Activated naive CD4-positive, alpha-beta T cell treated with anti-CD3 and anti-CD28 coated beads, Interleukin-2, amount 50 U/mL, for 16 hours (primary cell): ENCODE measurements around the gene RNU1-4.
"Not testable (repeated sequence)": the region's sequence is repeated elsewhere in the genome, so short reads cannot be mapped to it uniquely, and the experiment has no call there.

Source experiments
- DNase-seq: peaks from one replicate; pipeline ENCODE4 v3.0.0-alpha.2; 2020

RNU1-4 gene

GRCh38 chr1:16709659-16710087, 30.6 kb upstream of the RNU1-4 start:
- DNase-seq: peak; percentile 57

DNA sequence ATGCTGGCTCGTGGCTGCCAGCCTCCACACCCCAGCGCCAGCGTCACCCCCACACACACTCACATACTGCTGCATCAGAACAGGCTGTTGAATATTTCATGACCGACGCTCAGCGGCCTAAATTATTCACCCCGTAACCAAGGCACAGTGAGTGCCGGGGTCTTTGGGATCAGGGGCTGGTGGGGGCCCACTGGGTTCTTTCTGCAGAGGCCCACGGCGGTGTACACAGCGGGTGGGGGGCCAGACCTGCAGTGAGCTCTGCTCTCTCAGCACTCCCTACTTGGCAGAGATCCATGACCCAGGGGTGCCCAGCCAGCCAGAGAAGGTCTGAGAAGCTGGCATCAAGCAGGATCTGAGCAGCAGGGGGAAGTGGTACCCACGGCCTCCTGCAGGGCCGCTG, 29.7 kb upstream of the RNU1-4 start:
- DNase-seq: not testable (repeated sequence)

DNA sequence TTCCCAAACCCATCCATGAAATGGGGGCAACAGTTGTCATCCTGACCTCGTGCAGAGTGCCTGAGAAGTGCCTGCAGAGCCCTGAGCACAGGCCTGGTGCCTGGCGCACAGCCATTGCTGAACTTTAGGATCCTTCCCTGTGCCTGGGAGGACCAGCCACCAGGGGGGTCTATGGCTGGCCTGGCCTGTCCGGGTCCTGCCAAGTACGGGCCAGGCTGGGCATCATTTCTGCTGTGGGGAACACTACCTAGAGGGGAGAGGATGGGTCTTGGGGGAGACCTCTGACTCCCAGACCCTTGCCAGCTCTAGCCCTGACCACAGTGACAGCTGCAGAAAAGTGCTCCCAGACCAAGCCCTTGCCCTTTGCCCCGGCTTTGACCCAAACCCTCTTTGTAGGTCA, 28.2 kb upstream of the RNU1-4 start:
- DNase-seq: not testable (repeated sequence)

- DNase-seq: not testable (repeated sequence)
These were observed 27.7 kb upstream of the RNU1-4 start for GRCh38 chr1:16712582-16712981.

GRCh38 chr1:16712984-16713383, 27.3 kb upstream of the RNU1-4 start:
- not testable (repeated sequence) for DNase-seq

DNA sequence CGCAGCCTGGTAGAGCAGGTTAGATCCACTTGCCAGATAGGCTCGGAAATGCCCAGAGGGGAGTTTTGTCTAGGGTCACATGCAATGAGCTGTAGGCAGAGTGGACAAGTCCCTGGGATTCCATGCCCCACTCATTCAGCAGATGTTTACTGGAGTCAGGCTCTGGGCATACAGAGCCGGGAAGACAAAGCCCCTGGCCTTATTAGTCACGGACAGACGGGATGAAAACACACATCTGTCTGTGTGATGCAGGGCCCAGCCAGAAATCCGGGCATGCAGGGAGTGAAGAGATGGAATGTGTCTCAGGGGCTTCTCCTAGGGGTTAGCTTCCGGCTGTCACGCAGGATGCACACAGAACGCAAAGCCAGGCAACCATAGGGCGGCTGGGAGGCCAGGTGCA, 26.8 kb upstream of the RNU1-4 start:
- not testable (repeated sequence) for DNase-seq

DNA sequence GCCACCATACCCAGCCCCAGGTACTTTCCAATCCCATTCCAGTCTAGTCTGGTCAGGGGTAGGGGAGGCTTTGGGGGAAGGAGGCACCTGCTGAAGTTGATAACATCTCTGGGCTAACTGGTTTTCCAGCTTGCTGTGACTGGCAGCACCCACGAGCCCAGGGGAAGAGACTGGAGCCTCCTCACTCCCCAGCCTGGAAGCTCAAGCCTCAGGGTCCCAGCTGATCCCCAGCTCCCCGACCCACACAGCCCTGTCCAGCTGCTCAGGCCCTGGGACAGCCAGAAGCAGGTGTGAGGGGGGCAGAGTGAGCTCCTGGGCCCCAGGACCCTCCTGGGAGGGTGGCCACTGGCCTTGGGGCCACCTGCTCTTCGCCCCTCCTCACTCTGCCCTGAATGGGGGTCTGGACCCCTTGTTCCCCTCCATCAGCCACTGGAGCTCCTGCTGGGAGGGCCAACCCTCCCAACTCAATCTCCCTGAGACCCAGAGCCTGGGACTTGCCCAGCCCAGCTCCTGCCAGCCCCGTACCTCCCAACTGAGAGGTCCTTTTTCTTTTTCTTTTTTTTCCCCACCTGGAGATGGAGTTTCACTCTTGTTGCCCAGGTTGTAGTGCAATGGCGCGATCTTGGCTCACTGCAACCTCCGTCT, 23.5 kb upstream of the RNU1-4 start:
- no peak for DNase-seq

DNA sequence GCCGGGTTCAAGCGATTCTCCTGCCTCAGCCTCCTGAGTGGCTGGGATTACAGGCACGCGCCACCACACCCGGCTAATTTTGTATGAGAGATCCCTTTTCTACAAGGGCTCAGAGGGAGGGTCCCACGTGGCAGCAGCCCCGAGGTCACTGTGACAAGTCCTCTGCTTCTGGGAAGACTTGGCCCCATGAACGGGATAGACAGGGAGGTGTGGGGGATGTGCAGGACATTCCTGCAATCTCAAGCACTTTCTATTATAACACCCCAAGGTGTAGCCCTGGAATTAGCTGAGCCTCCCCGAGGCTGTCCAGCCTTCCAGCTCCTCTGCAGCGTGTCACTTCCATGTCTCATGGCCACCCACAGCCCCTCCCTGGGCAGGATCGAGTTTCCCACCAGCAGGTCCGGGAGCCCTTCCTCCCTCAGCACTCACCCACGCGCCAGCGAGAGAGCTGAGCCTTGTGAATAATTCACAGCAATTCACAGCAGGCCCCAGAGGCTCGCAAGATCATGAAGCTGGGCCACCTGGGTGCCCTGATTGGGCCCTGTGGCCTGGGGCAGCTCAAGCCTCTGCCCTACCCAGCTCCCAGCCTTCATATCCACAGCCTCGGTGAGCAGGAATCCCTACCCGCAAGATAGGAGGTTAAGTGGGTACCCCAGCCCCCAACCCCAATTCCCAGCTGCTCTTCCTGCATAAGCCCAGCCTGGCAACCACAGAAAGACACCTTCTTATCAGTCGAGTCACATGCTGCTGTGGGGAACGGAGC, 22.8 kb upstream of the RNU1-4 start:
- DNase-seq: no peak

GRCh38 chr1:16718099-16718907, 22.0 kb upstream of the RNU1-4 start:
- DNase-seq: not testable (repeated sequence)

DNA sequence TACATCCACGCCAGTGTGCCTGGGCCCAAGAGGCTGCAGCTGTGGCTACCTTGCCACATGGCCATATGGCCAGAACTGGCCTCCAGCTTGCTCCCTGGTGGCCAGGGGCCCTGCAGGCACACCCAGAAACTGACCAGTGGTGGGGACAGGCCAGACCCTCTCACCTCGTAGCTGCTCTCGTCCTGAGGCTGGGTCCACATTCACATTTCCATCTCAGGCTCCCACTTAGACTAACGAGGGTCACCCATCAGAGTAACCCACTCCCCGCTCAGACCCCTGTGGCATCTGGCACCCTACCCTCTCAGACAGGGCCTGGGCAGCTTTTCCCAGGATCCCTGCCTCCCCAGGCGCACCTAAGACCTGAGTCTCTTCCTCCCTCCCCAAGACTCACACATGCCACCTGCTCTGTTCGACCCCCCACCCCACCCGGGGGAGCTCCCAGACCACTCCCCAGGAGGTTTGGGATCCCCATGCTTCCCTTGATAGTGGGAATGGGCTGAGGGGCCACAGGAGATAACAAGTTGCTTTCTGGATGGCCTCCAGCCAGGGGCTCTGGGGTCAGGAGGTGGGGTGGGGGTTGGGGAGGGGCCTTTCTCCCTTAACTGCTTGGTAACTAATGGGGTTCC, 21.3 kb upstream of the RNU1-4 start:
- DNase-seq: no peak

DNA sequence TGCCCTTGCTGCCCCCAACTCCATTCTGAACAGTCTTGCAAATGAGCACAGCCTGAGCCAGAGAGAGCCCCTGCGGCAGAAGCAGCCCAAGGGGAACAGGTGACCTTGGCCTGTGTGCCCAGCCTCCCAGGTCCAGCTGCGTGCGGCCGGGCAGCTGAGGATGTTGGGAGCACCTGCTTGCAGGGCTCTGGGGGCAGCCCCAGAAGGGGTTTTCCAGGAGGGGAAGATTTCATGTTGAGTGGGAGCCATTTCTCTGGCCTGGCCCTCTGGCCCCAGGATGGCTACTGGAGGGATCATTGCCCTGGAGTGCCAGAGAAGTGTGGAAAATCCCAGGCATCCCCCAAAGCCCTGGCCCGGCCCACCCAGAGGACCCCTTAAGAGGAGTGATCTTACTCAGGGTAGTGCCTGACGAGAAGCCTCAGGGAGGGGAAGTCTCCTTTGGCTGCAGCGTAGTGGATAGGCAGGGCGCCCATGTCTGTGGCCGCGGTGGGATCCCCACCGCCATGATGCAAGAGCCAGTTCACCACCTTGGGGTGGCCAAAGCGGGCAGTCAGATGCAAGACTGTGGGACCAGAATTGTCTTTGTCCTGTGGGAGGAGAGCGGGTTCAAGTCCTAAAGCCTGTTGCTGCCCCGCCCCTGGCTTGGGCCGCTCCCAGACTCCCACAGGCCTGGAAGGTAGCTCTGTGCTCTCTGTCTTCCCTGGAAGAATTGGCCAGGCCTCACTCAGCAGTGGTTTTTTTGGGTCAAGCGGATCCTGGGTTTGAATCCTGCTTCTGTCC, 20.6 kb upstream of the RNU1-4 start:
- DNase-seq: no peak

DNA sequence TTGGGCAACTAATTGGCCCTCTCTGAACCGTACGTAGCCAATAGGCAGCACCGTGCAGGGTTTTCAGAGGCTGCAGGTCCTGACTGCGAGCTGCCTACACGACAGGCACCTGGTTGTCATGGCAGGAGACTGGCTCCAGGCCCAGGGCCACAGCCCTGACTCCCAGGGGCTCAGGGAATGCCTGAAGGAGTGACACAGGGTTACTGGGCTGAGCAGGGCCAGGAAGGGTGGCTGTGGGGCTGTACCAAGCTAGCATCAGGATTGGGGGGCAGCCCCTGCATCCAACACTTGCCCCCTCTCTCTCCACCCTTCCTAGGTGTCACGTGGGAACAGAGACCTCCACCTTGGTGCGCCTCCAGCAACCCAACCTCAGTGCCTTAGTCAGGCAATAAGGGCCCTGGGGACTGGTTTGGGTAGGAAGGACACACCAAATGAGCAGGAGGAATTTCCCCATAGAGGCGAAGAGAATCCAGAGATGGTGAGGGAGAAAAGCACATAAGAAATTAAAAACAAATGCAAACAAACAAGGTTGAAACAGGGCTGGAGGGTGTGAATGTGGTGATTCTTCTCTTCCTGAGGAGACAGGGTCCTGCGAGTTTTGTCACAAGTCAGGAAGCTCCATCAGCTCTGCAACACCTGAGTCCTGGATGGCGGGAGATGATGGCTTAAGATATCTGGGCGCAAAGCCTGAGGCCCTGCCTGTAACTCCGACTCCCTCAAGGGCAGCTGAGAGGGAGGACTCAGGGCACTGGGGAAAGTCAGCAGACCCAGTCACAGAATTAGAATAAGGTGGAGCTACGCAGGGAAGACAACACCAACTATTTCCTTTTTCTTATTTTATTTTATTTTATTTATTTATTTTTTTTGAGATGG, 19.7 kb upstream of the RNU1-4 start:
- DNase-seq: no peak

- no peak for DNase-seq
These were observed 18.3 kb upstream of the RNU1-4 start for GRCh38 chr1:16721871-16722641.

DNA sequence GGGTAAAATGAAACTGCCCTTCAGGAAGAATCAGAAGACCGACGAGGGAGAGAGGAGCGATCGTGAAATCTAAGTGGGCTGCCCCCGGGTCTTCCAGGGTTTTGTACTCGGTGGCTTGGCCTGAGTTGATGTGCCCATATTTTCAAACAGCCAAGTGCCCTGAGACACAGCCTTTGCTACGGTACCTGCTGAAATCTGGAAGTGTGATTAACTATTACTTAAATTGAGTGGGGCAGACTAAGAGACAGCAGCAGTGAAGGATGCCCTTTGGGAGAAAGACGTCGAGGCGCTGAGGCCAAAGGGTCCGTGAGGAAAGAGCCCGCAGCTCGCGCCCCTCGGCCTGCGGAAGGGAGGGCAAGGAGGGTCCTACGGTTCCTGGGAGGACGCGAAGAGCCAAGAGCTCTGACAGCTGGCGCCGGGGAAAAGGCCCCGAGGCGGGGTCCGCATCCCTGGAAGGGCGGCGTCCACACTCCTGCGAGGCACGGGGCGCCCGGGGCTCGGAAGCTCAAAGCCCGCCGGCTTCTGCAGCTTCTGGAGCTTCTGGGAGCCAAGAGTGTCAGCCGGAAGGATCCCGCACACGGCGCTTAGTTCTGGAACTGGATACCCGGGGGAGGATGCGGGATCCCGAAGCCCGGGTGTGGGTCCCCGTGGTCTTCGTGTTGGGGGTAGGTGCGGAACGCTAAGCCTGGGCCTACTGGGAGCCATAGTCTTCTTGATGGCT, 15.4 kb upstream of the RNU1-4 start:
- DNase-seq: no peak

GRCh38 chr1:16725439-16726245, 14.7 kb upstream of the RNU1-4 start:
- not testable (repeated sequence) for DNase-seq

- no peak for DNase-seq
These were observed 12.9 kb upstream of the RNU1-4 start for GRCh38 chr1:16727190-16728111.

- not testable (repeated sequence) for DNase-seq
These were observed 11.9 kb upstream of the RNU1-4 start for GRCh38 chr1:16728243-16728949.
